ENCODE measurements around the gene TOLLIP.

DNA sequence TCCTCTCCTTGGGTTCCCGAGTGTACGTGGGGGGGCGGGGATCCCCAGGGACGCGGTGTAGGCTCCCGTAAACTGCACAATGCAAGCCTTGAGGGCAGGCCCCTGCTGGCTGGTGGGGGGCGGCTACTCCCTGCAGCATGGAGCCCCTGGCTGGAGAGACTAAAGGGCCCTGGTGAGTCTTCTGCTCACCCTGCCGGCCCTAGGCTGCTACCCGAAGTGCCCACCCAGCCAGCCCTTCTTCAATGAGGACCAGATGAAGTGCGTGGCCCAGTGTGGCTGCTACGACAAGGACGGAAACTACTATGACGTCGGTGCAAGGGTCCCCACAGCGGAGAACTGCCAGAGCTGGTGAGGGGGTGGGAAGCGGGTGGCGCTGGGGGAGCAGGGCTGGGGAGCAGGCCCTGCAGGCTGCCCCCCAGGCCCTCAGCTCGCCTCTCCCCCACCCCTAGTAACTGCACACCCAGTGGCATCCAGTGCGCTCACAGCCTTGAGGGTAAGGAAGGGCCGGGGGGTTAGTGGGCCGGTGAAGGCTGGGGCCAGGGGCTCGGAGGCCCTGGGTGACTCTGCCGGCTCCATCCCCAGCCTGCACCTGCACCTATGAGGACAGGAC, 69.7 kb downstream of the TOLLIP start:
- TF ChIP-seq RFX5 (IDR thresholded peaks at IDR 0.05) (no peak), FOSL2 (IDR thresholded peaks at IDR 0.05) (no peak), FOSL2 (CRISPR knock-in tag; IDR thresholded peaks at IDR 0.05) (no peak), EP300 (IDR thresholded peaks at IDR 0.05) (no peak), MYC (IDR thresholded peaks at IDR 0.05; ENCODE audit: borderline replicate concordance, low read length) (no peak), RAD21 (conservative IDR thresholded peaks at IDR 0.05 in 1 of 2, IDR thresholded peaks at IDR 0.05 in 1 of 2) (no peak), JUNB (IDR thresholded peaks at IDR 0.05) (no peak), POLR2A (IDR thresholded peaks at IDR 0.05; ENCODE audit: low read length) (no peak)
- TF ChIP-seq, protein P1, sequence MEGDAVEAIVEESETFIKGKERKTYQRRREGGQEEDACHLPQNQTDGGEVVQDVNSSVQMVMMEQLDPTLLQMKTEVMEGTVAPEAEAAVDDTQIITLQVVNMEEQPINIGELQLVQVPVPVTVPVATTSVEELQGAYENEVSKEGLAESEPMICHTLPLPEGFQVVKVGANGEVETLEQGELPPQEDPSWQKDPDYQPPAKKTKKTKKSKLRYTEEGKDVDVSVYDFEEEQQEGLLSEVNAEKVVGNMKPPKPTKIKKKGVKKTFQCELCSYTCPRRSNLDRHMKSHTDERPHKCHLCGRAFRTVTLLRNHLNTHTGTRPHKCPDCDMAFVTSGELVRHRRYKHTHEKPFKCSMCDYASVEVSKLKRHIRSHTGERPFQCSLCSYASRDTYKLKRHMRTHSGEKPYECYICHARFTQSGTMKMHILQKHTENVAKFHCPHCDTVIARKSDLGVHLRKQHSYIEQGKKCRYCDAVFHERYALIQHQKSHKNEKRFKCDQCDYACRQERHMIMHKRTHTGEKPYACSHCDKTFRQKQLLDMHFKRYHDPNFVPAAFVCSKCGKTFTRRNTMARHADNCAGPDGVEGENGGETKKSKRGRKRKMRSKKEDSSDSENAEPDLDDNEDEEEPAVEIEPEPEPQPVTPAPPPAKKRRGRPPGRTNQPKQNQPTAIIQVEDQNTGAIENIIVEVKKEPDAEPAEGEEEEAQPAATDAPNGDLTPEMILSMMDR (IDR thresholded peaks at IDR 0.05), result no peak
- TF ChIP-seq, protein P2, sequence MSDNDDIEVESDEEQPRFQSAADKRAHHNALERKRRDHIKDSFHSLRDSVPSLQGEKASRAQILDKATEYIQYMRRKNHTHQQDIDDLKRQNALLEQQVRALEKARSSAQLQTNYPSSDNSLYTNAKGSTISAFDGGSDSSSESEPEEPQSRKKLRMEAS (IDR thresholded peaks at IDR 0.05), result no peak
- TF ChIP-seq, protein P3, sequence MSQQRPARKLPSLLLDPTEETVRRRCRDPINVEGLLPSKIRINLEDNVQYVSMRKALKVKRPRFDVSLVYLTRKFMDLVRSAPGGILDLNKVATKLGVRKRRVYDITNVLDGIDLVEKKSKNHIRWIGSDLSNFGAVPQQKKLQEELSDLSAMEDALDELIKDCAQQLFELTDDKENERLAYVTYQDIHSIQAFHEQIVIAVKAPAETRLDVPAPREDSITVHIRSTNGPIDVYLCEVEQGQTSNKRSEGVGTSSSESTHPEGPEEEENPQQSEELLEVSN (IDR thresholded peaks at IDR 0.05; ENCODE audit: borderline replicate concordance, low read depth), result no peak
- TF ChIP-seq, protein P4, sequence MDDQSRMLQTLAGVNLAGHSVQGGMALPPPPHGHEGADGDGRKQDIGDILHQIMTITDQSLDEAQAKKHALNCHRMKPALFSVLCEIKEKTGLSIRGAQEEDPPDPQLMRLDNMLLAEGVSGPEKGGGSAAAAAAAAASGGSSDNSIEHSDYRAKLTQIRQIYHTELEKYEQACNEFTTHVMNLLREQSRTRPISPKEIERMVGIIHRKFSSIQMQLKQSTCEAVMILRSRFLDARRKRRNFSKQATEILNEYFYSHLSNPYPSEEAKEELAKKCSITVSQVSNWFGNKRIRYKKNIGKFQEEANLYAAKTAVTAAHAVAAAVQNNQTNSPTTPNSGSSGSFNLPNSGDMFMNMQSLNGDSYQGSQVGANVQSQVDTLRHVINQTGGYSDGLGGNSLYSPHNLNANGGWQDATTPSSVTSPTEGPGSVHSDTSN (IDR thresholded peaks at IDR 0.05), result no peak
- TF ChIP-seq, protein P5, sequence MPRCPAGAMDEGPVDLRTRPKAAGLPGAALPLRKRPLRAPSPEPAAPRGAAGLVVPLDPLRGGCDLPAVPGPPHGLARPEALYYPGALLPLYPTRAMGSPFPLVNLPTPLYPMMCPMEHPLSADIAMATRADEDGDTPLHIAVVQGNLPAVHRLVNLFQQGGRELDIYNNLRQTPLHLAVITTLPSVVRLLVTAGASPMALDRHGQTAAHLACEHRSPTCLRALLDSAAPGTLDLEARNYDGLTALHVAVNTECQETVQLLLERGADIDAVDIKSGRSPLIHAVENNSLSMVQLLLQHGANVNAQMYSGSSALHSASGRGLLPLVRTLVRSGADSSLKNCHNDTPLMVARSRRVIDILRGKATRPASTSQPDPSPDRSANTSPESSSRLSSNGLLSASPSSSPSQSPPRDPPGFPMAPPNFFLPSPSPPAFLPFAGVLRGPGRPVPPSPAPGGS (IDR thresholded peaks at IDR 0.05), result no peak

All from A549 (cell line).